AG10803 (cell line): Measurements from ENCODE around the gene PTPRE.
A peak's percentile ranks its signal among the peaks of the same experiment; 100 is the strongest.

Experiments used
- DNase-seq: peaks from one replicate; pipeline ENCODE4 v3.0.0; 2010; ENCODE audit warnings: low read depth
- H3K4me3 ChIP-seq: 2 replicates; pipeline ENCODE4 v1.5.1; 2011; ENCODE audit warnings: mild to moderate bottlenecking, low read length, control low read depth
- TF ChIP-seq, protein P1 (sequence below): conservative IDR thresholded peaks from 2 replicates; pipeline ENCODE4 v1.5.1; 2011; ENCODE audit warnings: mild to moderate bottlenecking, low read length, control low read depth, inconsistent platforms

Gene PTPRE

DNA sequence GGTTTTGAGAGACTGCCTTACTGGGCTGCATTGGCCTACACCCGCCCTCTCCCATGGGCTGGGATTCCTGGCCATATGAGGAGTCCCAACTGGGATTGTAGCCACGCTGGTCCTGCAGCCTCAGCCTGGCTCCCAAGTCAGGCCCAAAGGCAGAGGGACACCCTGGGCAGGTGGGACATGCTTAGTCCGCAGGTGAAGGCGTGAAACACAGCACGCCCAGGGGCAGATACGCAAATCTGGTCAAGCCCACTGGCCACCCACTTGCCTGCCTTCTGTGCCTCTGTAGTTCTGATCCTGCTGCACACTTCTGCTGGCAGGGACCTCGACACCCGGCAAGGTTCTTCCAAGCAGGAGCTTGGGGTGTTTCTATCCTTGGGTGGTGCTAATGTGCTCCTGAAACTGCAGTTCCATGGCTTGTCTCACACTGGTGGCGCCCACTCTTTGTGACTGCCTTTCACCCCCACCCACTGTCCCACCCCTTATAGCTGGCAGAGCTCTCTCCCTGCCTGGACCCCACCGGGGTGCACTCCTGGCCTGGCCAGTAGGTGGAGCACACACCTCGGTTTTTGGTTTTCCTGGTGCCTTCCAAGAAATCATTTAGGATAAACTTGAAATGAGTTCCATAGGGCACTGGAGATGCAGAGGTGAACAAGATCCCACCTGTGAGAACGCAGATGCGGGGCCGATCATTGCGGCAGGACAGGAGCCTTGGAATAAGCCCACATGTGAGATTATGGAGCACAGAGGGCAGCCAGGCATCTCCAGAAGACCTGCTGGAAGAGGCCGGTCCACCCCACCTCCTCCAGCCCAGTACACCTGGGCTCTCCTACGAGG, 171.4 kb downstream of the PTPRE start:
- TF ChIP-seq, protein P1, sequence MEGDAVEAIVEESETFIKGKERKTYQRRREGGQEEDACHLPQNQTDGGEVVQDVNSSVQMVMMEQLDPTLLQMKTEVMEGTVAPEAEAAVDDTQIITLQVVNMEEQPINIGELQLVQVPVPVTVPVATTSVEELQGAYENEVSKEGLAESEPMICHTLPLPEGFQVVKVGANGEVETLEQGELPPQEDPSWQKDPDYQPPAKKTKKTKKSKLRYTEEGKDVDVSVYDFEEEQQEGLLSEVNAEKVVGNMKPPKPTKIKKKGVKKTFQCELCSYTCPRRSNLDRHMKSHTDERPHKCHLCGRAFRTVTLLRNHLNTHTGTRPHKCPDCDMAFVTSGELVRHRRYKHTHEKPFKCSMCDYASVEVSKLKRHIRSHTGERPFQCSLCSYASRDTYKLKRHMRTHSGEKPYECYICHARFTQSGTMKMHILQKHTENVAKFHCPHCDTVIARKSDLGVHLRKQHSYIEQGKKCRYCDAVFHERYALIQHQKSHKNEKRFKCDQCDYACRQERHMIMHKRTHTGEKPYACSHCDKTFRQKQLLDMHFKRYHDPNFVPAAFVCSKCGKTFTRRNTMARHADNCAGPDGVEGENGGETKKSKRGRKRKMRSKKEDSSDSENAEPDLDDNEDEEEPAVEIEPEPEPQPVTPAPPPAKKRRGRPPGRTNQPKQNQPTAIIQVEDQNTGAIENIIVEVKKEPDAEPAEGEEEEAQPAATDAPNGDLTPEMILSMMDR, result peak; percentile 89
- peak; percentile 42 for DNase-seq
- H3K4me3 ChIP-seq, result no peak overlapping the region

DNA sequence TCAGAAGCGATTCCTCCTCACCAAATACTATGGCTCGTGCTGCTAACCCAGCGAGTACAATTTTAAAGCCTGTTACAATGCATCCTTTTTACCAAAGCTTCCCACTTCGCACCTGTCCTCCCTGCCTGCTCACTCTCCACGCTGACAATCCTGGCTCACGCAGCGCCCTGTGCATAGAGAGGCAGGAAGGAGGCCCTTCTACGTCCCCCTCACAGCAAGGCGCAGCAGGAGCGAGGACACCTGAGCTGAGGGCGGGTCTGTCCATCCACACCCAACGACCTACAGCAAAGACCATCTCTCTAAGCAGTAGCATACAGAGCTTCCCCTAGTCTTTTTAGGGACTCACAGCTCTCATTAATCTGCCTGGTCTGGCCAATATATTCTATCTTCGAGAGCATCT, 173.3 kb downstream of the PTPRE start:
- DNase-seq, result no peak
- TF ChIP-seq, protein P1, result no peak
- H3K4me3 ChIP-seq, result no peak overlapping the region

- no peak for DNase-seq
- TF ChIP-seq, protein P1, result no peak
- H3K4me3 ChIP-seq, result no peak overlapping the region
Observed at GRCh38 chr10:128080641-128081040, 173.7 kb downstream of the PTPRE start.

DNA sequence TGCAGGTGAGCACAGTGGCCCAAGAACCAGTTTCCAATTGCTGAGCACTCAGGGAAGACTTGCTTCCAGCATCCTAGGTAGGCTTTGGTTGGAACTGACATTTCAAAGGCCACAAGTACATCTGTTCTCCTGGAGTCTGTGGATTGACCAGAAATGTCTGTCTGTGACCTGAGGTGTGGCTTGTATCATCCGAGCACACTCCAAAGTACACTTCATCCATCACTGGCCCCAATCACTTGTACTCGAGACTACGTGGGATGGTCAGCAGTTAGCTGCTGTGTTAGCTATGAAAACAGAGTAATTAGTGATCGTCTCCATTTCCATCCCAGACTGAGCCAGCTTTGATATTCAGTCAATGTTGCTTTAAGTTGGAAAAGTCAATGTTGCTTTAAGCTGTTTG, 174.3 kb downstream of the PTPRE start:
- no peak for DNase-seq
- H3K4me3 ChIP-seq, result no peak overlapping the region
- TF ChIP-seq, protein P1, result no peak

DNA sequence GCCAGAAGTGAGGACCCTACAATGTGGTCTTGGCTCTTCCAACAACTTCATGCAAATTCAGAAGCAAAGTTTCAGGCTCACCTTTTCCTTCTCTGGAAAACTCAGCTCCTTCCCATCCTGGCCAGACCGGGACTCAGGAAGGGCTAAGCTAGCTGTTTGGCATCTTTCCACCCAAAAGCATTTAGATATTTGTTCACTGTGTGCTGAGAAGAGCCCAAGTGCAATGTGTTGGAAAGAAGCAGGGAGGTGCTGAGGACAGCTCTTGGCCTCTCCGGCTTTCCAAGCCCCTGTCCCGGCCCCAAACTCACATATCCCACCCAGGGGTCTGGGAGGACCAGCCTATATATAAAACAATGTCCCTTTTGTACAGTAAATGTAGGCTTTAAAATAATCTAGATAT, 174.8 kb downstream of the PTPRE start:
- no peak overlapping the region for H3K4me3 ChIP-seq
- no peak for DNase-seq
- TF ChIP-seq, protein P1, result no peak

DNA sequence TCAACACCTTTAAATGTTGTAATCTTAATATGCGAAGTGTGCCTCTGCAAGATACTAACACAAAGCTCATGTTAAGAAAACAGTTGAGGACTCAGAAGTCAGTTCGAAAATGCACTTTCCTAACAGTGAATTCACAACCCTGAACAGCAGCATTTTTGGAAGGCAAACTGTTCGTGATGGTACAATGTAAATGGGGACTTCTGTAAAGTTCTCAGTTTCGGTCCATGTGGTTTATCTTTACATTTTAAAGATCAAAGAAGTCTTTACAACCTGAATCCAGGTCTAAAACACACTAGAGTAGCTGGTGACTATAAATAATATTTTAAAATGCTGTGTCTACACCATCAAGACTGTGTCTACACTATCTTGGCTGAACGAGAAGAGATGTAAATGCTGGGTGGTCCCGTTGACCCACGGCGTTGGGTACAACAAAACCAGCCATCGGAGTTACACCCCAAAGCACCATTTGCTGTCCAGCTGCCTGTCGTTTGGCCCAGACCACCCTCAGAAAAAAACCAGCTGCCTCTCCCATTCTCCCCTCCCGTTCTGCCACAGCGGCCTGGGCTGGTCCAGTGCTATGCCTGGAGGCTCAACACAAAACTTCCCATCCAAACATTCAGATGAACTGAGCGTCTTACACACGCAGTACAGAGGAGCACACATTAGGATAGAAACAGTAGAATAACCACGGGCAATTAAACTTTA, 176.4 kb downstream of the PTPRE start:
- no peak overlapping the region for H3K4me3 ChIP-seq
- no peak for DNase-seq
- TF ChIP-seq, protein P1, result no peak

DNA sequence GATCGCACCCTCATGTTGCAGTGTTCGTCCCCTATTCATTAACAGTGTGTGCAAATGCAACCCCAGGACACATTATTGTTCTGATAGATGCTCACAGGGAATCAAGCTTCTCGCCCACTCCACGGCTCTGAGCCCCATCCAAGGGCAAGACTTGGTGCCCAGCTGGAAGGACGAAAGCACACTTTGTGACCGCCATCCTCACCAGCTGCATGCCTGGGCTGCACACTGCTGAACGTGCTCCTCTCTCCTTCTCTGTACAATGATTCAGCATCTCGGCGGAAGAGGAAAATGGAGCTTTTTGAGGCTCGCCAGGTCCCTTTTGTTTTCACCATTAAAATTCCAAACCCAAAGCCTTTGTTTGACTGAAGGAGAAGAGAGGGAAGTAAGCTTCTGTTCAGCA, 177.5 kb downstream of the PTPRE start:
- H3K4me3 ChIP-seq, result no peak overlapping the region
- TF ChIP-seq, protein P1, result no peak
- DNase-seq, result no peak
